GM19351 (cell line): ENCODE data around the gene TRABD2A.
A peak's percentile ranks its signal among the peaks of the same experiment; 100 is the strongest.

Experiments used
- ATAC-seq: cut with Tn5 transposase; IDR thresholded peaks from one replicate; pipeline ENCODE4 v1.9.1; 2021; ENCODE audit warnings: mild to moderate bottlenecking, moderate library complexity; ENCODE audit not compliant: unreplicated experiment

TRABD2A gene

GRCh38 chr2:84905181-84906107 is 24.6 kb upstream of the TRABD2A start, which contains the start of gene TMSB10:
Gene TMSB10 (plus strand): TSS chr2:84905656.
- peak; percentile 60 for ATAC-seq

GRCh38 chr2:84904717-84905174 is 23.9 kb upstream of the TRABD2A start:
- ATAC-seq, result no peak

DNA sequence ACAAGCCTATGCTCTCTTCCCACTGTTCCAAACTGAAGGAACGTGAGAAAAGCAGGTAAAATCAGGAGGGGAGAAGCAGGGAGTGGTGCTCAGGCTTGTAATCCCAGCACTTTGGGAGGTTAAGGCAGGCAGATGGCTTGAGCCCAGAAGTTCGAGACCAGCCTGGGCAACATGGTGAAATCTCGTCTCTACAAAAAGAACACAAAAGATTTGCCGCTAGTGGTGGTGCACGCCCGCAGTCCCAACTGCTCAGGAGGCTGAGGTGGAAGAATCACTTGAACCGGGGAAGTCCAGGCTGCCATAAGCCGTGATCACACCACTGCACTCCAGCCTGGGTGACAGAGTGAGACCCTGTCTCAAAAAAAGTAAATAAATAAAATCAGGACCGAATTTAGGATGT is 23.3 kb upstream of the TRABD2A start:
- ATAC-seq, result no peak

DNA sequence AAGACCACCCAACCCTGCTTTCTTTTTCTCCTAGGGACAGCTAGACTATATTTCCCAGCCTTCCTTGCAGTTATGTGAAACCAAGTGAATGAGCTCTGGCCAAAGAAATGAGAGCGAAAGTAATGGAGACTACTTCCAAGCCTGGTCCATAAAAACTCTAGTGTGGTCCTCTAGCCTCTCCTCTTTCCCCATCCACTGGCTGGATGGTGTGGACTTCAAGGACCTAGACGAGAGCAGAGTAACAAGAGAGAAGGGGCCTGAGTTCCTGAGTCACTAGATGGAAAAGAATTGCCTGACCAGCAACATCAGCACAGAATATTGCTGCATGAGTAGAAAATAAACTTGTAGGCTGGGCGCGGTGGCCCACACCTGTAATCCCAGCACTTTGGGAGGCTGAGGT is 21.6 kb upstream of the TRABD2A start:
- no peak for ATAC-seq

- ATAC-seq, result no peak
Measured at GRCh38 chr2:84901593-84902120, 20.8 kb upstream of the TRABD2A start.

DNA sequence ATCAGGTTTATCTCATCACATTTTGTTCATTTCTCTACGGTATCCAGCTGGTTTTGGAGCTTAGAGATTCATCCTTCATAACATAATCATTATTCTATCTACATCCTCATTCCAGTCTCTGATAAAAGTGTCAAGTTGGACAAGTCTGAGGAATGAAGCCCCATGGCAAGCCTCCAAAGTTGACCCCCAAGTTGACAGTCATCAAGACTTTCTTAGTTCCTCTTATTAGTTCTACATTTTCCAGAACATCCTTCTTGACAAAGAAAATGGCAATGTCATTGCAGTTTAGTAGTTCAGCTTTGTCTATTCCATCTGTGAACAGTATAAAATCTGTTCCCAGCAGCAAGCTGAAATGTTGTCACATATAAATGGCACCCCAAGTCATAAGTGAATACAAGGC is 20.1 kb upstream of the TRABD2A start:
- ATAC-seq, result no peak

DNA sequence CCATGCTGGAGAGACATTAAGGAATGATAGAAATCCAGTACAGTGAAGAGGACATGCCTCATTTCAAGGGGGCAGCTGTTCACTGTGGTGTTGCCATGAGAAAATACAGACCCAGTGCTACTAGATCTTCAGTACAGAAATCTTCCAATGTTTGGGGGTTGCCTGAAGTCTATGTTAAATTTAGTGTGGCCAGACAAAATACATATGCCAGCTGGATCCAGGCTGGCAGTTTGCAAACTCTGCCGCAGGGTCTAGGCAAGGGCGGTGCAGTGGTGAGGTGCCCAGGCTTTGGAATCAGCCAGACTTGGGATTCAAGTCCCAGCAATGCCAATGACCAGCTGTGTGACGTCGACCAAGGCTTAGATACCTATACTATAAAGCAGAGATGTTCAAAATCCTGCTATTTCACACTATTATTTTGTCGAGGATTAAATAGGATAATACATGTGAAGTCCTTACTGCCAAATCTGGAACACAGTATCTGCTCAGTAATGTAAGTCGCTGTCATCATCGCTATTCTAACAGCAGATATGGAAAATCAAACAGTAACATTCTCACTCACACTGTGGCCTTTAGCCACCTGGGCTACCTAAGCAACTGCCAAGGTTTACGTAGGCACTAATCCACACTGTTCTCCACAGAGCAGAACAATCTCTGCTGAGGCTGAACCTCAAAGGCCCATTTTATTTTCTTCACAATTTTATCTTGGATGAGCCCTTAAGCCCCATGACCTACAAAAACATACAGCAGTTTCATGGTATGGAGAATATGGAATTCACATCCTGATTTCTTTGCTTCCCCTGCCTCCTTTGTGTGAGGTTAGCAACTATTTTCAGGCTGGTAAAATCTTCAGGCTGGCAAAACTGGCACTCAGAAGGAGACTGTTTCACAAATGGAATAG is 18.7 kb upstream of the TRABD2A start:
- no peak for ATAC-seq

GRCh38 chr2:84897773-84898172 is 16.9 kb upstream of the TRABD2A start:
- no peak for ATAC-seq

DNA sequence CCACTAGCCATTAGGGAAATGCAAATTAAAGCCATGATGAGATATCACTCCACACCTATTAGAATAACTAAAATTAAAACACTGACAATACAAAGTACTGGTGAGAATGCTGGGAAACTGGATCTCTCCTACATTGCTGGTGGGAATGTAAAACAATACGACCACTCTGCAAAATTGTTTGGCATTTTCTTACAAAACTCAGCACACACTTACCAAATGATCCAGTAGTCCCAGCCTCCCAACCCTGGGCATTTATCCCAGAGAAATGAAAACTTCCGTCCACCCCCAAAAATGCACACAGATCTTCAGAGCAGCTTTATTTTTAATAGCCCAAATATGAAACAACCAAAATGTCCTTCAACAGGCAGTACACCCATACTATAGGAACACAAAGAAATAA is 15.7 kb upstream of the TRABD2A start:
- ATAC-seq, result no peak

- no peak for ATAC-seq
Measured at GRCh38 chr2:84894758-84895520, 14.1 kb upstream of the TRABD2A start.

DNA sequence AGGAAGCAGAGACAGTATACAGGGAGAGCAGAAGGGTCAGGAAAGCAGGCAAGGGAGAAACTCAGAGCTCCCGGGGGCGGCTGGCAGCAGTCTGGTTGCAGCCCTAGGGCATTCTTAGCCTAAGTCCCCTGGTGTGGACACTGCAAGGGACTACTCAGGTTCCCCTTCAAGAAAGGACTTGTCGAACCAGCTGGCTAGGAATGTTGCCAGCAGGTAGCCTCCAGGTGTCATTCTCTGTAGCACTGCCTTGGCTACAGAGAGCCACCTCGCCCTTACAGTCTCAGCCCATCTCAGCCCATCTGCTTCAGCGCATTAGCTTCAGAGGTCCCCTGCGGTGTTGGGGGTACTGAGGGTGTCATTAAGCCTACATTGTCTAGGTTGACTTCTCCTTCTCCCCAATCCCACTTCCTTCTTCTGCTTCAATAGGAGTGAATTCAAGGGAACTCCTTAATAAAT is 13.3 kb upstream of the TRABD2A start:
- ATAC-seq, result no peak

GRCh38 chr2:84891355-84892010 is 10.6 kb upstream of the TRABD2A start:
- no peak for ATAC-seq

GRCh38 chr2:84889332-84889731 is 8.4 kb upstream of the TRABD2A start:
- peak; percentile 24 for ATAC-seq

DNA sequence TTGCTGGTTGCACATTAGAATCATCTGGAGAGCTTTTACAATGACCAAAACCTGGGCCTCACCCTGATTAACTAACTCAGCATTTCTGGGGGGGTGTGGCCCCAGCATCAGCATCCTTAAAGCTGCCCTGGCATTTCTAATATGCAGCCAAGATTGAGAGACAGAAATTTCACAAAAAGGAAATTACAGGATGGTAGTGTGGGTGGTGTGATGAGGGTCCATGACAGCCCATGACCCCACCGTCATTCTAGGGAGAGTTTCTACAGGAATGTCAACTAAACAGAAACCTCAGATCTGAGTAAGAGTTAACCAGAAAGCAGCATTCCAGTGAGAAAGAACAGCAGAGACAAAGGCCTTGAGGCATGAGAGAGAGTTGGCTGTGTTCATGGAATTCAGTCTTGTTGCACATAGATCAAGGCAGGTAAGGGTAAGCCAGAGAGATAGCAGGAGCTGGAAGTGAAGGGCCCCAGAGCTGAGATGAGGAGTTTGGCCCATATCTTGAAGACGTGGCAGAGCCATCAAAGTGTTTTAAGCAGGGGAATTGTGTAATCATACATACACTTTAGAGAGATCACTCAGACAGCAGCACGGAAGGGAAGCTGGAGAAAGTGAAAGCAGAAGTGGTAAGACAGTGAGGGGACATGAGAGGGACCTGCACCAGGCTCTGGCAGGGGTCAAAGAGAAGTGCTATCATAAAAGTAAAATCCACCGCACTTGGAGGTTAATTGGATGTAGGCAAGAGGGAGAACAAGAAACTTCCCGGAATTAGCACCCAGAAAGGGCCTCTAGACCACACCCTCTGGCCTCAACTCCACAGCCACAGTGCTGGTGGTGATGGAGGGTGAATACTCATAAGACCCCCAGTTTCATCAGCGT is 7.8 kb upstream of the TRABD2A start:
- ATAC-seq, result peak; percentile 96

DNA sequence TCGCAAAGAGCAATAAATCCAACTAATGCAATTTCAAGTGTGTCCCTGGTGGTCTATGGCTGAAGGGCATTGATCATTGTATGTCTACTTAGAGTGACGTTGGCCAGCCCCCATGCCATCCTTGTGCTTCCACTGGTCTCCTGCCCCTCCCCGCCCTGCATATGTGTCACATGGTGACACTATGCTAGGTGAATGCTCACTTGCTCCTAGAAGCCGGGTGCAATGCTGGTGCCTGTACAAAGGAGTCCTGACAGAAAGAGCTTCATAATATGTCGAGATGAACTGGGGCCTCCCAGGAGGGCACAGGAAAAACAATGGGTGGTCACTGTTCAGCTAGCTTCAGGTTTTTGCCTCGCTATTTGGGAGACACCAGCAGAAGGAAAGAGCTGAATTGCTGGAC is 5.9 kb upstream of the TRABD2A start:
- no peak for ATAC-seq

- ATAC-seq, result no peak
Measured at GRCh38 chr2:84885111-84885510, 4.2 kb upstream of the TRABD2A start.

GRCh38 chr2:84884449-84884848 is 3.6 kb upstream of the TRABD2A start:
- no peak for ATAC-seq

DNA sequence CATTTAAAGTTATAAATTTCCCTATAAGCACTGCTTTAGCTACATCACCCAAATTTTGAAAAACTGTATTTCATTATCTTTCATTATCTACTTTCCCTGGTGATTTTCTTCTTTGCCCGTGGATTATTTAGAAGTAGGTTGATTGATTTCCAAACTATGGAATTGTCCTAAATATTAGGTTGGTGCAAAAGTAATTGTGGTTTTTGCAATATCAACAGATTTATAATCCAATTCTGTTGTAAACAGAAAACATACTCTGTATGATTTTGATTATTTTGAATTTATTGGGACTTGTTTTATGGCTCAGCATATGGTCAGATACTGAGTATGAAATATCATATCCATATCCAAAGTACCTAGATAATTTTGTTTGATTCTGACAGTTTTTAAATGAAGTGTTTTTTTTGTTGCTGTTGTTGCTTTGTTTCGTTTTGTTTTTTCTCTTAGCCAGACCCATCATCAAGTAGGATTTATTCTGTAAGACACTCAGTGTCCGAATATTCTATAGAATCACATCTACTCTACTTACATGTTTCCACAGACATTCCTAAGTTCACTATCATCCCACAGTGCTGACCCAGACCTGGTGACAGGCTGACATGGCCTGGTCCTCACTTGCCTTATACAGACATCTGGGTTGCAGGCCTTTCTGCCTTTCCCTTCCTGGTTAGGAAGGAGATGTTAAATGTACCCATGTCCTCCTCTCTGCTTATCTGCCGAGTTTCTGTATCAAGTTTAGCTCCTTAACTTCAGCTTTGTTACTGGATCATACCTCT is 2.1 kb upstream of the TRABD2A start:
- ATAC-seq, result no peak
